Body of pancreas (tissue), 4 donors: ENCODE measurements around the gene MYO1E. TPM values are rescaled to one million over a fixed set of nuclear protein-coding genes. Genes with fewer than 3 reads are reported as not detected.

Experiments used
- ATAC-seq: fragments of 150-250 bp; one replicate; pipeline ENCODE4 v1.9.1; 2016
- DNase-seq, 4 donors: peaks; one replicate each; pipeline ENCODE4 v3.0.0-alpha.2; 2019
- H3K27ac ChIP-seq, 4 donors: fragments of 200-600 bp; sonication (generic); 1 replicate in 3 of 4; 2 replicates in 1 of 4; pipeline versions ENCODE4 v1.5.1 to v1.6.1; 2016 to 2019; ENCODE audit warnings: mild to moderate bottlenecking in 1 of 4, mixed read lengths in 1 of 4, moderate library complexity in 1 of 4
- H3K27me3 ChIP-seq, 2 donors: fragments of 200-600 bp; sonication (generic); one replicate each; pipeline ENCODE4 v1.6.0; 2016; ENCODE audit warnings: mild to moderate bottlenecking in 1 of 2
- H3K36me3 ChIP-seq, 2 donors: fragments of 200-600 bp; sonication (generic); replicated peaks in 1 of 2; 2 replicates each; pipeline ENCODE4 v1.5.1; 2016; ENCODE audit warnings: low read depth in 2 of 2; ENCODE audit not compliant: insufficient read depth in 1 of 2
- H3K4me1 ChIP-seq: fragments of 200-600 bp; sonication (generic); one replicate; pipeline ENCODE4 v1.6.0; 2016
- H3K4me3 ChIP-seq, 2 donors: fragments of 200-600 bp; sonication (generic); 1 replicate in 1 of 2; 2 replicates in 1 of 2; pipeline ENCODE4 v1.5.1; 2016 to 2019
- H3K9me3 ChIP-seq, 3 donors: fragments of 200-600 bp; sonication (generic); 1 replicate in 2 of 3; 2 replicates in 1 of 3; pipeline ENCODE4 v1.5.1; 2016
- POLR2A ChIP-seq, 3 donors: fragments of 450-650 bp; IDR thresholded peaks; one replicate each; pipeline ENCODE4 v1.6.1; 2016; ENCODE audit warnings: antibody characterized with exemption in 3 of 3, mild to moderate bottlenecking in 2 of 3
- WGBS, 2 donors: methylation state at CpG; one replicate each; pipeline ENCODE4 v1.1.5; 2017; 5-methylcytosine and 5-hydroxymethylcytosine counted together
- intact Hi-C: fragments of 100-400 bp; cut with DNase I; formaldehyde crosslinking; loops from one replicate; pipeline ENCODE4 v1.15.1; 2023
- total RNA-seq, 2 donors: library from RNA; depleted of rRNA; stranded (reverse); fragments of >200 nt; gene quantifications; one replicate each; pipeline ENCODE4 v1.1.0, GENCODE V29; 2016
- TF ChIP-seq, protein P1 (sequence below), 7 experiments: fragments of 450-650 bp in 4 of 7; fragments of 200-600 bp in 3 of 7; sonication (generic) in 3 of 7; IDR thresholded peaks; one replicate each; pipeline ENCODE4 v1.5.1; 2016 to 2019; ENCODE audit warnings: antibody characterized with exemption in 7 of 7

The MYO1E gene
- total RNA-seq, 2 donors from 2014 or later: 14.0 to 48.5 TPM

DNA sequence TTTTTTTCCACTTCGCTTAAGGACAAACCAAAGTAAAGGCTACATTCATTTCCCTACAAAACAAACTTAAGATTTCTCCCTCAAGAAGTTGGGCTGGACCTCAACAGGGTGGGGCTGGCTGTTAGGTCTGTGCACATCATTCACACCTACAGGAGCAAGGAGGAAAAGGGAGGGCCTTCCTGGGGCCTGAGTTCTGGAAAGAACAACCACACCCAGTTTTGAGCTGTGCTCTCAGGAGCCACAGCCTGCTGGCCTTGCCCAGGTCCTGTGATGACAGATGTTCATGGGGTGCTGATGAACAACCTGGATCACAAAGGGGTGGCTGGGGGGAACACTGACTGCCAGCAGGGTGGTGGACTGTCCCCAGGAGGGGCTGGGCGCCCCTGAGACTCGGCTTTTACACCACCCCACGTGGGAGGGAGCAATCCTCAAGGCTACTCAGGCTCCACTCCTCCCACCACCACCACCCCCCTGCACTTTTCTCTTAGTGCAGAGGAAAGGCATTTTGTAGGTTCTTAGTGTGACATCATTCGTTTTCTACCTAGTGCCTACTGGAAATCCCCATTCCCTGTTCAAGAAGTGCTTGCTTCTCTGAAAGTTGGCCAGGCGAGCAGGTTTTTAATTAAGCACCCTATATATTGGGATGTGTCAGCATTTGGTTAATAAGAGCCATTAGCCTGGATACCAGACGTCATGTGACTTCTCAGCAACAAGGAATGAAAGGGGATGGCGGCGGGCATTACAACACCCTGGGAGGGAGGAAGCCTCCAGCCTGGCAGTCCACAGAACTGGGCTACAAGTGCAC lies 232.0 kb downstream of the MYO1E start:
- ATAC-seq (no peak), DNase-seq (no peak)
- Histone ChIP-seq H3K4me1 (no peaks in the 10 kb centered on the region), H3K9me3 (no peaks in the 10 kb centered on the region), H3K27me3 (no peaks in the 10 kb centered on the region), H3K36me3 (peaks cover 0 to 8% of the 10 kb centered on the region in 2 donors), H3K27ac (no peak overlapping the region), H3K4me3 (no peak overlapping the region)
- intact Hi-C loops: loop anchor here (10.0 kb wide), 1 partner anchor 354 kb away; no protein-coding TSS in a partner anchor
- TF ChIP-seq, protein P1, sequence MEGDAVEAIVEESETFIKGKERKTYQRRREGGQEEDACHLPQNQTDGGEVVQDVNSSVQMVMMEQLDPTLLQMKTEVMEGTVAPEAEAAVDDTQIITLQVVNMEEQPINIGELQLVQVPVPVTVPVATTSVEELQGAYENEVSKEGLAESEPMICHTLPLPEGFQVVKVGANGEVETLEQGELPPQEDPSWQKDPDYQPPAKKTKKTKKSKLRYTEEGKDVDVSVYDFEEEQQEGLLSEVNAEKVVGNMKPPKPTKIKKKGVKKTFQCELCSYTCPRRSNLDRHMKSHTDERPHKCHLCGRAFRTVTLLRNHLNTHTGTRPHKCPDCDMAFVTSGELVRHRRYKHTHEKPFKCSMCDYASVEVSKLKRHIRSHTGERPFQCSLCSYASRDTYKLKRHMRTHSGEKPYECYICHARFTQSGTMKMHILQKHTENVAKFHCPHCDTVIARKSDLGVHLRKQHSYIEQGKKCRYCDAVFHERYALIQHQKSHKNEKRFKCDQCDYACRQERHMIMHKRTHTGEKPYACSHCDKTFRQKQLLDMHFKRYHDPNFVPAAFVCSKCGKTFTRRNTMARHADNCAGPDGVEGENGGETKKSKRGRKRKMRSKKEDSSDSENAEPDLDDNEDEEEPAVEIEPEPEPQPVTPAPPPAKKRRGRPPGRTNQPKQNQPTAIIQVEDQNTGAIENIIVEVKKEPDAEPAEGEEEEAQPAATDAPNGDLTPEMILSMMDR (IDR thresholded peaks at IDR 0.05): no peak
- TF ChIP-seq POLR2A (IDR thresholded peaks at IDR 0.05): no peak
- WGBS, 2 donors: 74 to 82% methylated on average over 9 of the region's 9 CpGs

DNA sequence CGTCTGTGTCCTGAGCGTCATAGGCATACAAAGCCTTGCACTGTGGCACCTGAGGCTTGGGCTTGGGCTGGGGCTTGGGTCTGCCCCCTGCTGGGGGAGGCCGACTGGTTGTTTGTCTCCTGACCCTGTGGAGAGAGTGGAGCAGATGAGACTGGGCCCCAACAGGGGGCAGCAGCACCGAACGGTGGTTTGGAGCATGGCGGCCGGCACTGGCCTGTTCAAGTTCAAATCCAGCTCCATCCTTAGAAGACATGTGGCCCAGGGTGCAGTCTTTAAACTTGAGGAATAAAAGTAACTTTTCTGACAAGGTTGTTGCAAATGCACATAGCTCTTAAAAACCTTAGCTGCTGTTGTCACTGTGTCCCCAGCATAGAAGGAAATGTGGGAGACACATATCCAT lies 234.4 kb downstream of the MYO1E start:
- H3K4me3 ChIP-seq: no peak overlapping the region
- peaks cover 0 to 11% of the 10 kb centered on the region in 2 donors for H3K36me3 ChIP-seq
- 55 to 80% methylated on average over 2 to 7 of the region's 7 CpGs for WGBS, 2 donors
- no peak for ATAC-seq
- TF ChIP-seq POLR2A (IDR thresholded peaks at IDR 0.05): no peak
- TF ChIP-seq, protein P1 (IDR thresholded peaks at IDR 0.05): peak in 6 of 7 experiments; percentile 20 to 63 (median 44)
- H3K27ac ChIP-seq: no peak overlapping the region
- H3K27me3 ChIP-seq: no peaks in the 10 kb centered on the region
- intact Hi-C loops: no loop called here
- DNase-seq: peak; percentile 24 to 59 (median 37)
- H3K9me3 ChIP-seq: no peaks in the 10 kb centered on the region
- no peaks in the 10 kb centered on the region for H3K4me1 ChIP-seq

DNA sequence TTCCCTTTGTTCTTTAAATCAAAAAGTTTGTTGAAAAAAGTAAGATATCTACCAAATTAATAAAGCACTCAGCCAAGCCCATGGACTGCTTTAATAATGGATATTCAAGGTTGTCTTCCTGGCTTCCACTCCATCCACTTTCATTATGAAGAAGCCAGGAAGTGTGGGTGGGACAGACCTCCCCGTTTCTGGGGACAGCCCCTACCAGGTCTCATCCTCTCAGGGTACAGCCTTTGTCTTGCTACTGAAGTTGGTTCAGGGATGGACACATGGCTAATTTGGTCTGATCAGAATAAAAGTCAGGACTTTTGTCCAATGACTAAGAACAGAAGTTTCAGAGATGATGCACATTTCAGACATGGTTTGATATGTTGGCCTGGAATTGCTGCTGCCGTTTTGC lies 235.1 kb downstream of the MYO1E start:
- WGBS, 2 donors: 63 to 84% methylated on average over 2 of the region's 2 CpGs
- DNase-seq (no peak), ATAC-seq (no peak)
- no peak overlapping the region for H3K27ac ChIP-seq
- no peaks in the 10 kb centered on the region for H3K4me1 ChIP-seq
- H3K9me3 ChIP-seq: no peaks in the 10 kb centered on the region
- no peak overlapping the region for H3K4me3 ChIP-seq
- TF ChIP-seq, protein P1 (IDR thresholded peaks at IDR 0.05): no peak
- no peak for TF ChIP-seq POLR2A (IDR thresholded peaks at IDR 0.05)
- intact Hi-C loops: no loop called here
- H3K36me3 ChIP-seq: peaks cover 0 to 11% of the 10 kb centered on the region in 2 donors
- H3K27me3 ChIP-seq: no peaks in the 10 kb centered on the region

DNA sequence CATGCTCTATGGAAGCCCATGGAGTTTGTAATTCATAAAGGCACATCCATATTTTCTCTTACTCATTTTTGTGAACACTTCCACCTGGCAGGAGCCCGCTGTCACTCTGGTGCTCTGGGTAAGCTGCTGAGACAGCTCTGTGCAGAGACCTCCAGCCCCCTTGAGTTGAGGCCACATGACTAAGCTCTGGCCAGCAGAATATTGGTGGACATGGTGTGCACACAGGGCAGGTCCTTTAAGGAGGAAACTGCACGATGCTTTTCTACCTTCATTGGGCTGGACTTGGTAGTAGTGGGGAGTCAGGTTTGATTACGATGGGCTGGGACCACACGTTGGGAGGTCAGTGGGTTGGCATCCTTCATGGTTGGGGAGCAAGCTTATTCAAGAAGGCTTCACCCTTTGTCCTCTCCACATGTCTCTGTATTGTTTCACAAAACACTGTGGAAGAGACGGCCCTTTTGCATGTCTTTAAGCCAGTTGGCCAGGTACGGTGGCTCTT lies 238.7 kb downstream of the MYO1E start:
- Histone ChIP-seq H3K36me3 (peaks cover 0 to 11% of the 10 kb centered on the region in 2 donors), H3K4me1 (no peaks in the 10 kb centered on the region), H3K27ac (no peak overlapping the region), H3K4me3 (no peak overlapping the region), H3K27me3 (no peaks in the 10 kb centered on the region), H3K9me3 (no peaks in the 10 kb centered on the region)
- no peak for ATAC-seq
- intact Hi-C loops: no loop called here
- DNase-seq: no peak
- 95% methylated on average over 6 of the region's 6 CpGs for WGBS, 2 donors
- TF ChIP-seq, protein P1 (IDR thresholded peaks at IDR 0.05): no peak
- TF ChIP-seq POLR2A (IDR thresholded peaks at IDR 0.05): no peak
